GM21381 (cell line): ENCODE measurements around the gene CD28.
A peak's percentile ranks its signal among the peaks of the same experiment; 100 is the strongest.

Source experiments
- ATAC-seq: cut with Tn5 transposase; IDR thresholded peaks from one replicate; pipeline ENCODE4 v1.9.1; 2021; ENCODE audit warnings: mild to moderate bottlenecking, moderate library complexity; ENCODE audit not compliant: unreplicated experiment

CD28 gene

DNA sequence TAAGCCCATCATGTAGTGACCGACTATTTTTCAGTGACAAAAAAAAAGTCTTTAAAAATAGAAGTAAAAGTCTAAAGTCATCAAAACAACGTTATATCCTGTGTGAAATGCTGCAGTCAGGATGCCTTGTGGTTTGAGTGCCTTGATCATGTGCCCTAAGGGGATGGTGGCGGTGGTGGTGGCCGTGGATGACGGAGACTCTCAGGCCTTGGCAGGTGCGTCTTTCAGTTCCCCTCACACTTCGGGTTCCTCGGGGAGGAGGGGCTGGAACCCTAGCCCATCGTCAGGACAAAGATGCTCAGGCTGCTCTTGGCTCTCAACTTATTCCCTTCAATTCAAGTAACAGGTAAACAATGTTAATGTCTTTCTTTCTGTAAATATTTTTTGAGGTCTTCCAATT, at the start of gene CD28:
Gene CD28, plus strand, starts transcription at position 237 of the 400 bp plus-strand sequence. Its CDS starts 58 bp downstream, at position 295.
- peak; percentile 100 for ATAC-seq

DNA sequence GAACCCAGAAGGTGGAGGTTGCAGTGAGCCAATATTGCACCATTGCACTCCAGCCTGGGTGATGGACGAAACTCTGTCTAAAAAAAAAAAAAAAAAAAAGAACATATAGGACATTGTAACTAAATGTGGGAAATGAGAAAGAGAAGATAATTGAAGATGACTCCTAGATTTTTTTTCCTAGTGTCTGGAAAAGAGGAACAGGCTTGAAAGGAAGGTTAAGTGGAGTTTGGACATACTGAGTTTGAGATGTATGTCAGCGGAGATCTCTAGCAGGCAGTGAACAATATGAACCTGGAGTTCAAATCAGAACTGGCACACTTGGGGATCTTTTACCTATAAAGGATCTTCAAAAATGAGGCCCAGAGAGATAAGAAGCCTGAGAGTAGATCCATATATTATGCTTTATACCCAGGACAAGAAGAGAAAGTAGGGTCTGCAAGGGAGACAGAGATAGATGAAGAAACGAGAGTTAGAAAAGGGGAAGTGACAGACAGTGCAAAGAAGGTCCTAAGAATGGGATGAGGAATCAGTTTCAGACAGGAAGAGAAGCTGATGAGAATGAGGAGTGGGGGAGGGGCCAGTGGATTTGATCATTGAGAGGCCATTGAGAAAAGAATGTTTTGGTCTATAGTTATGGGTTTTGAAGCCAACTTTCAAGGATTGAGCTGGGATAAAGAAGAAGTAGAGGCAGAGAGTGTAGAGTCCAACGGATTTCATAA, 46.9 kb upstream of the CD28 start:
- ATAC-seq = peak; percentile 78

DNA sequence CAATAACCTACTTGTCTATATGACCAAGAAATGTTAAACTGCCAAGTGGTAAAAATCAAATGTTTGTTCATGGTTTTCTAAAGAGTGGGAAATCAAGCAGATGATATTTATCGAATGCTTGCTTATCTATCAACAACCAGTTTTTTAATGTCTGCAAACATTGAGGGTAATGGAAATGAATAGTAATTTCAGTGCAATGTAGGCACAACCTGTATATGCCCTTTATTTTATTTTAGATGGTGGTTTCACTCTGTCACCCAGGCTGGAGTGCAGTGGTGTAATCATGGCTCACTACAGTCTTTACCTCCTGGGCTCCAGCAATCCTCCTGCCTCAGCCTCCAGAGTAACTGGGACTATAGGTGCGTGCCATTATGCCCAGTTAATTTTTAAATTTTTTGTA, 46.0 kb upstream of the CD28 start:
- ATAC-seq = no peak

DNA sequence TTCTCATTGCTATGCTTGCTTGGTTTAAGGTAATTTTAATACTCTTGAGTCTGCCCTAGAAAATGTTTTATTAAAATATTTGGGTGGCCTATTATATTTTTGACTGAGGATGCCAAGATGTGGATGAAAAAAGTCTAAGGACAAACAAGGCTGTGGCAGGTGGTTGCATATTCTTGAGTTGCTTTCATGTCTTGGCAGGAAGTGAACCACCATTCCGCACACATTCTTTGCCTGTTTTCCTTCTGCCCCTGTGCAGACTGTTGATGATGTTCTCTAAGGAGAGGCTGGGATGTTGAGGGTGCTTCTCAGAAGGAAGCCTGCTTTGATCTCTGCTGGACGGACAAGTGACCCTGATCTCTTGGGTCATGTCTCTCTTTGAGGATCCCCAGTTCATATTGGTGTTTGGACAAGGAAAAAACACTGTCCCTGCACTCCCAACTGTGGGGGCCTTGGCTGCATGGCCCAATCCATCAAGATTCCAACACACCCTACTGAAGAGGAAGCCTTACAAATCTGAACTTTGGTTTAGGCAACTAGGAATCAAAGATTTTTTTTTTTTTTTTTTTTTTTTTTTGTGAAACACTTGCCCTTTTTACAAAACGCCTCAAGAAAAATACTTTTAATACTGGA, 45.0 kb upstream of the CD28 start:
- ATAC-seq = no peak

DNA sequence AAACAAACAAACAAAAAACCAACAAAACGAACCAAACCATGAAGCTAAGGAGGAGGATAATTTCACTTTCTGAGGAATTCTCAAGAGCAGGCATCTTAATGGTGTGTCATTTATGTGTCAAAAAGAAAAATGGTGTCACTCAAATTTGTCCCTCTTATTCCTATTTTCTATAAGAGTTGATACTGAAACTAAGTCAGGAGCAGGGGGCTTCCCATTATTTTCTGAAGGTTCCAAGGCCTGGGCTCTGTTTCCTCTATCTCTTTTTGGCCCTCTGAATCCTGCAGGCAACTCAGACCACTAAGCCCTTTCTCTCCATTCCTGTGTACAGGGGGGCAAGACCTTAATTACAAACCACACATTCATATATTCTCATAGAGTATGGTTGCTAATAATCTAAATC, 44.0 kb upstream of the CD28 start:
- ATAC-seq = no peak

DNA sequence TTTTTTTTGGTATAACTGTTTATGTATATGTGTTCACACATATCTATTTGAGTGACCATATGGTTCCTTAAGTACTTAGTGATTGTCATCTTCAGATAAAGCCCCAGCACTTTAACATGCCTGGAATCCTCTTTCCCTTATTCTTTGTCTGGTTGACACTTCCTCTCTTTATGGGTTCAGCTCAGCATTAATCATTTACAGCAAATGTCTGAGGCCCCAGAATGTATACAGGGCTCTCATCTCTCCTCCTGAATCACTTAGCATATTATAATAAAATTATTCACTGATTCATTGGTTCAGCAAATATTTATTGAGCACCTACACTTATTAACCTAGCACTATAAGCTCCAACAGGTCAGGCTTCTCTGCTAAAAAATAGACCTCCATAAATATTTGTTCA, 43.5 kb upstream of the CD28 start:
- no peak for ATAC-seq

DNA sequence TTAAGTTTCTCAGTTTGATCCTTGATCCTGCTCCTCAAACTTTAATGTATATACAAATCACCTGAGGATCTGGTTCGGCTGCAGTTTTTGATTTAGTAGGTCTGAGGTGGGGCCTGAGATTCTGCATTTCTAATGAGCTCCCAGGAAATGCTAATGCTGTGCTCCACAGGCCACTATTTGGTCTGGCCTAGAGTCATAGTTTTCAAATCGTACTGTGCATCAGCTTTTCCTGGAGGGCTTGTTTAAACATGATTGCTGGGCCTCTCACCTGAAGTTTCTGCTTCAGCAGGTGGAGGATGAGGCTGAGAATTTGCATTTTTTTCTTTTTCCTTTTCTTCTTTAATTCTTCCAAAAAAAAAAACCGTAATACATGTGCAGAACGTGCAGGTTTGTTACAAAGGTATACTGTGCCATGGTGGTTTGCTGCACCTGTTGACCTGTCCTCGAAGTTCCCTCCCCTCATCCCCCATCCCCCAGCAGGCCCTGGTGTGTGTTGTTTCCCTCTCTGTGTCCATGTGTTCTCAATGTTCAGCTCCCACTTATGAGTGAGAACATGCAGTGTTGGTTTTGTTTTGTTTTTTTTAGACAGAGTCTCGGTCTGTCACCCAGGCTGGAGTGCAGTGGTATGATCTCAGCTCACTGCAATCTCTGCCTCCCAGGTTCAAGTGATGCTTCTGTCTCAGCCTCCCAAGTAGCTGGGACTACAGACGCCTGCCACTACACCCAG, 42.2 kb upstream of the CD28 start:
- no peak for ATAC-seq

DNA sequence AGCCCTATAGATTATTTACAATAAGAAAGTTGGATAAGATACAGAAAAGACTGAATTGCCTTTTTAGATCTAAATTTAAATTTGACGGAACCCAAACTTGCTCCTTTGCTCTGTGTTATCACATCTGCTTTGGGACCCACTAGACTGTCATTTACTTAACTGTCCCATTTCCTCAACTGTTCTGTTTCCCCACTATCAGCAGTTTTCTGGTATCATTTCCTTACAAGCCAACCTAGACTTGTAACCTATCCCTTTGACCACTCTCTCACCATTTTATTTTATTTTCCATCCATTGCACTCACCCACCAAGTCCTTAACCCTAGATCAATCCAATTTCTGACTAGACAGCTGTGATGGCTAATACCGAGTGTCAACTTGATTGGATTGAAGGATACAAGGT, 38.6 kb upstream of the CD28 start:
- no peak for ATAC-seq

DNA sequence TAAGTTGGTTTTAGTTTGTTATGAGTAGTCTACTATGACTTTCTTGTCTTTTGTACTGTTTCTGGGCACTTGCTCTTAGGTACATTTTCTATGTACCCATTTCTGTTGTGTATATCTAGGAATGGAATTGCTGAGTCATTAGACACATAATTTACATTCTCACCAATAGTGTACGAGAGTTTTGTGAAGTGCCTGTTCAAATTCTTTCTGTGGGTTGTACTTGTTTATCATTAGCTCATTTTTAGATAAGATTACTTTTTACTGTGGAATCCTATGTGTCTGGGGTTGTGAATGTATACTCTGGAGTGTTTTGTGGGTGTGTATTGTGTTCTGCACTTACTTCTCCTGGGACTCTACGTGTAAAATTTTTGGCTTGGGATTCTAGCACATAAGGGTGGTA, 36.6 kb upstream of the CD28 start:
- ATAC-seq = no peak

DNA sequence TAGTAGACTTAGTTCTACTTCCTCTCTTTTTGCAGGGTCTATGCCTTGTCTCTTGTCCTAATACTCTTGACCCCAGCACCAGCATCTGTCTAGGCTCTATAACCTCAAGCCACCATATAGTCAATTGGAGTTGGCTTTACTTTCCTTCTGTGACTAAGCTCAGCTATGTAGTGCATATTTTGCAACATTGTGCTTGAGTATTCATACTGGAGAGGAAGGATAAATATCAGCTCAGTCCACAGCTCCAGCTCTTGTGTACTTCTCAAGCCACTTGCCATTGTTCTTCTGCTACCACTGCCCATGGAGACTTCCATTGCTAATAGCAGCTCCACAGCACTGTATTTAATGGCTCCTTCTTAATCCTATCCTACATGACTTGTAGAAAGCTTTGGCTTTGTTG, 35.5 kb upstream of the CD28 start:
- ATAC-seq = no peak

DNA sequence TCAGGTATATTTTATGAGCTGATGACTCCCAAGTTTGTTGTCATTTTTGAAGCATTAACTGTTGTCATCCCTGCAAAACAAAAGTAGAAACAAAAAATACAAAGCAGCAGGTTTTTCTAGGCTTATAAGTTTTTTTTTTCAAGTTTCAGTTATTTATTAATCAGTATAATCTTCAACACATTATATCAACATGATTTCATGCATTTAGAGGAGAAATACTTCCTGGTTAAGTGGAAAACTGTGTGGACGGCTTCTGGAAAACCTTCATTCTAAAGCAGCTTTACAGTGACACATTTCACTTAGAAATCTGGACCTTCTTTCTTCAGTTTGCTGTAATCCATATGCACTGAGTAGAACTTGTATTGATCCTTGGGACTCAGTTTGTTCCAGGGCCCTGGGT, 34.6 kb upstream of the CD28 start:
- ATAC-seq = no peak

DNA sequence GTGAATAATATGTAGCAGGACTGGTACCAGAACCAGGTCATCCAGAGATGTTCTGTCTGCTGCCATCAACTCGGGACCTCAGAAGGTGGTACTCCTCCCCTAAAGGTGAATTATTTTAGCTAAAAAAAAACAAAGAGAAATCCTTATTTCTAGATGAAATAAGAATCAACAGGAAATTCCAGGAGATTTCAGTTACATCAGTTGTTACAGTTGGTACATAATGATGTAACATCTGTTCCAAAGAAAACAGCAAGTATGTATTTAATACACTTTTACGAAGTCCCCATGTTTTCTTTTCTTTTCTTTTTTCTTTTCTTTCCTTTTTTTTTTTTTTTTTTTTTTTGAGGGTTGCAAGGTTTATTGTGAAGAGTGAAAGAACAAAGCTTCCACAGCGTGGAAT, 33.6 kb upstream of the CD28 start:
- no peak for ATAC-seq

DNA sequence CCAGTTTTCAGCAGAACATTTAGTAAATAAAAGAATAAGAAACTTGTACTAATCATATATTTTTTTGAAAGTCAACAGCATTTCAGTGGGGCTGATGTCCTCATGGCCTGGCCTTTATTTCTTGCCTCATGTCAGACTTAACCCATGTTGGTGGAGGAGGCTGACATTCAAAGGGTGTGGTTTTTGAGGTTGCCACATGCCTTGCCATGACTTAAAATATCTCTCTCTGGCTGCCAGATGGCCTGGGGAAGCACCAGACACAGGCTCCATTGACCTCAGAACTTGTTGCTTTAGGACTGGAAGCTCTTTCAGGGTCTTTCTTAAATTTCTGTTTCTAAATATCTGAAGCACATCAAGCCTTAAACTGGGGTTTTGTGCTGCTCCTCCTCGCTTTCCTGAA, 32.5 kb upstream of the CD28 start:
- ATAC-seq = peak; percentile 99

DNA sequence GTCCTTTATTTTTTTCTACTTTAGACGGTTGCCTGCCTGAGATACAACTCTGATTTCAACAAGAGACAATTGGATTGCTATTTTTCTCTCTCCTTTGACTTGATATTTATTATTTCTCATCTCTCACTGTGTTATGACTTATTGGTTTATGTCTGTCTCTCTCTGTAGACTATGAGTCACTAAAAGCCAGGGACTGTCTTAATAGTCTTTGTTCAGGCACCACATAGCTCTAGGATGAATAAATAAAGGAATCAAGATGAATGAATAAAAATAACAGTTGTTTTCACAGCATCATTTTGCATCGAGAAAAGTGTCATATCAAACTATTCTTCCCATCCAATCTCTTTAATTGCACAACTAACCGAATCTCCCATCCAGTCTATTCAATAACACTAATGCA, 31.4 kb upstream of the CD28 start:
- ATAC-seq = no peak

DNA sequence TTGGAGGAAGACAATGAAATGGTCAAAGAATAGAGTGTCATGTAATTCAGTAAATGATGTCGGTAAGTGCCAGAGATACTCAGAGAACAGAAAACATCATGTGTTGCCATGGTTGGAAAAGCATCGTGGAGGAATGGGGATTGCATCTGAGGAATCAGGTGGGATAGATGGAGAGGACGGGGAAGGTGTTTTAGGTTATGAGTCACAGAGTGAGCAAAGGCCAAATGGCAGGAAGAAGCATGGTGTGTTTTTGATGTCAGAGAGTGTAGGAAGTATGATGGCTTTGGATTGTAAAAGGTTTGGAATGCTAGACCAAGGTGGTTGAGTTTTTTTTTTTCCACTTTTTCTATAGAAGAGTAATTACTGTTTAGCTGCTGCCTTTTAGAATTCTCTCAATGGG, 27.5 kb upstream of the CD28 start:
- no peak for ATAC-seq

DNA sequence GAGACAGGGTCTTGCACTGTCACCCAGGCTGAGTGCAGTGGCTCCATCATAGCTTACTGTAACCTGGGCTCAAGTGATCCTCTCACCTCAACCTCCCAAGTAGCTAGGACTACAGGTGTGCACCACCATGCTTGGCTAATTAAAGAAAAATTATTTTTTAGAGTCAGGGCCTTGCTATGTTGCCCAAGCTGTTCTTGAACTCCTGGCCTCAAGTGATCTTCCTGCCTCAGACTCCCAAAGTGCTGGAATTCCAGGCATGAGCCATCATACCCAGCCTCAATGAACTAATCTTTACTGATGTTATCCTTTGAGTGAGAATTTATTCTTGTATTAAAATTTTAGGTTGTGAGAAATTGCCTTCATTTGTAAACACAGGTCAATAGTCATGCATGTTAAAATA, 27.0 kb upstream of the CD28 start:
- no peak for ATAC-seq

DNA sequence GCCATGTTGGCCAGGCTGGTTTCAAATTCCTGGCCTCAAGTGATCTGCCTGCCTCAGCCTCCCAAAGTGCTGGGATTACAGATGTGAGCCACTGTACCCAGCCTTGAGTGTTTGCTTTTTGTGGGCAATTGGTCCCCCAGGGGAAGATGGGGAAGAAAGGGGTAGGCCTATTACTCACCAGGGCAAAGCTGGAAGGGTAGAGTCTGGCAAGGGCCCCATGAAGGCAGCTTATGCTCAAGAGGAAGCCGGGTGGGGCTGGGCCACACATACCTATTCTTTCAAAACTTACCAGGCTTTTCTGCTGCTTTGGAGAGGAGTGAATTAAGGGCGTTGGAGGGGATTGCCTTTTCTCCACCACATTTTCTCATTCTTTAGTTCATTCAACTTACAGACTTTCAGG, 24.5 kb upstream of the CD28 start:
- ATAC-seq = no peak

DNA sequence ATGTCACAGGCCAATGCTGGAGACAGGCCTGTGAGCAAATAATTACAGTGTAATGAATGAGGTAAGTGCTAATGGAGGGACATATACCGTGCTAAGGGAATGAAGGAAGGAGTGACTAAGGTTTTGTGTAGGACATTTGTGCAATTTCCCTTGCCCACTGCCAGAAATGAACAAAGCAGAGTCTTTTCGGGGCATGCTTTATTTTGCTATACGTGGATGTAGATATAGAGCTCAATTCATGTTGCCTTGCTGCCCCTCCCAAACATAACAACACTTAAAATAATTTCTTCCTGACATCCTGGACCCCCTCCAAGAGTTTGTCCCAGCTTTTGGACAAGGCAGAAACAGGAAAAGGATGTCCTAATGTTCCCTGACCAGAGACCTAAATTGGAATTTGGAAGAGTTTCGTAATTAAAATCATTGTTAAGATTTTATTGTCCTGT, 23.7 kb upstream of the CD28 start:
- ATAC-seq = no peak

DNA sequence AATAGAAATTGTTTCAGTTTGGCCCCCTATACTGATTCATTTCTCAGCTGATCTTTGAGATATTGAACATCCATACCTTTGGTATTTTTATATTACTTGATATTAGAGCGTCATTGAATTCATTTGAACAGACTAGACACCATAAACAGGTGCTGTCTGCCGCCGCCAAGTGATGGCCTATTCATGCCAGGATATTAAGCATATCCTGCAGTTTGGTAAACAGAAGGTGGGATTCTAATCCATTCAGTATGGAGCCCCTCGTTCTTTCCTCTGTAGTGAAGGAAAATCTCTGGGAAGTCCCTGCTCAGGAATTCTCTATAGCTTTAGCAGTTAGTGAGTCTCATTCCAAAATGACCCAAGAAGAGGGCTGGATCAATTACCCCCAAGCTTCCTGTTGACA, 23.0 kb upstream of the CD28 start:
- ATAC-seq = no peak

DNA sequence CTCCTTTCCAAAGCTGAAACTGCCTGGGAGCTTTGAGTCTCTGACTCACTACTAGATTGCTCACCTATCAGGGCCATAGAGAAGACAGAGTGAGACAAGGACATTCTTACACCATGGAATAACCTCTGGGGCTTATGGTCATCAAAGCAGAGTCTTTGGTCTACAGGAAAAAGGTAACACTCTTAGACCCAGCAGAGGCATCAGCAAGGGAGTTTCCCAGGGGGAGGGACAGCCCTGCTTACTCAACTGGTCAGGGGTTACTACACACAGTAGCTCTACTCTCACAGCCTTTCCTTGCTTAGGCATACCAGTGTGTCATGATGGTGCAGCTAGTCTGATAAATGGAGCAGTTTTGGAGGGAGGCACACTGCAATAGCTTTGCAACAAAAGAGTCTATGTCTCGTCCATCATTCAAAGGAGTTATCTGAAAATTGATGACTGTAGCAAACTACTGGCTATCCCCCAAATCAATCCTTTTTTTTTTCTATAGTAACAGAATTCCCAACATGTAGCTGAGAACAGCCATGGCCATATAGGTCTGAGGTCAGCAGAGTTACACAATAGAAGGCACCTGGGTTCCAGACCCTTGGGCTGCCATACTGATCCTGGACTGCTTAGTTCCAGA, 22.4 kb upstream of the CD28 start:
- no peak for ATAC-seq

DNA sequence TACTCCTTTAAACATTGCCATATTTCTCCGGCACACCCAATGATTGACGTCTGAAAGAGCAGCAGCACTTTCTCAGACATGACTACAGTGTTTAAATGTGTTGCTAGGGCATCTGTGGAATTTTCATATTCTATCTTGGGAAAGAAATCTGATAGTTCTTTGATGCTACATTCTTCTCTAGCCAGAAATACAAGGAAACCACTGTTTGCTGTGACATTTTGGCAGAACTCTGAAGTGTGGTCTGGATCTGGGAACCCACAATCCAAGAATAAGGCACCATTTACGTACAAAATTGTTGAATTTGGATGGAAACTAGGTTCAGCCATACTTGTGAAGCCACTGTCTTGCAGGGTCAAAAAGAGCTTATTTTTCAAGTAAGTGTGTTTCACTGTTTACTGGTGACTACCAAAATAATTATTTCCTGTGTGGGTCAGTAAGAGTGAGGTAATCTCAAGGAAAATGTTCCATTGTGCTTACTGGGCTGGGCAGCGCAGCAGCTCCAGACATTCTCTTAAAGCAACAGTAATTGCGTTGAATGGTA, 21.3 kb upstream of the CD28 start:
- ATAC-seq = no peak
